CD14-positive monocyte (primary cell): ENCODE measurements around the gene CCNDBP1. TPM values are rescaled to one million over a fixed set of nuclear protein-coding genes. Genes with fewer than 3 reads are reported as not detected.

ENCODE experiments used
- DNase-seq, 3 donors: peaks; one replicate each; pipeline ENCODE4 v3.0.0-alpha.2; 2011 to 2022
- H2AFZ ChIP-seq: 2 replicates; pipeline ENCODE4 v1.6.0; 2012; ENCODE audit warnings: mild to moderate bottlenecking, low read depth, low read length, inconsistent platforms; ENCODE audit not compliant: insufficient read depth, poor library complexity, severe bottlenecking
- H3K27ac ChIP-seq, 2 donors: 1 replicate in 1 of 2; 2 replicates in 1 of 2; pipeline ENCODE4 v1.5.1; 2012 to 2013; ENCODE audit warnings: low read length in 2 of 2, control low read depth in 1 of 2, inconsistent platforms in 1 of 2, low read depth in 1 of 2, mild to moderate bottlenecking in 1 of 2
- H3K27me3 ChIP-seq, 2 donors: one replicate each; pipeline versions ENCODE4 v1.6.0 to v1.6.1; 2011 to 2013; ENCODE audit warnings: low read length in 2 of 2; ENCODE audit not compliant: control insufficient read depth in 2 of 2, insufficient read depth in 2 of 2
- H3K36me3 ChIP-seq, 2 donors: replicated peaks in 1 of 2; 1 replicate in 1 of 2; 2 replicates in 1 of 2; pipeline versions ENCODE4 v1.5.1 to v1.6.1; 2012 to 2013; ENCODE audit warnings: low read length in 2 of 2, control low read depth in 1 of 2, inconsistent platforms in 1 of 2, mild to moderate bottlenecking in 1 of 2; ENCODE audit not compliant: insufficient read depth in 2 of 2, control insufficient read depth in 1 of 2
- H3K4me1 ChIP-seq, 2 donors: 1 replicate in 1 of 2; 2 replicates in 1 of 2; pipeline versions ENCODE4 v1.5.1 to v1.6.1; 2012 to 2013; ENCODE audit warnings: low read length in 2 of 2, control low read depth in 1 of 2, inconsistent platforms in 1 of 2, mild to moderate bottlenecking in 1 of 2, moderate library complexity in 1 of 2; ENCODE audit not compliant: insufficient read depth in 2 of 2, control insufficient read depth in 1 of 2
- H3K4me2 ChIP-seq: replicated peaks from 2 replicates; pipeline ENCODE3; 2012; ENCODE audit warnings: low read length, moderate library complexity, mild to moderate bottlenecking; ENCODE audit not compliant: poor library complexity, severe bottlenecking; ENCODE audit errors: extremely low read depth
- H3K4me3 ChIP-seq, 3 experiments: fragments of 200-600 bp in 1 of 3; sonication (generic) in 1 of 3; replicated peaks in 1 of 3; 1 replicate in 2 of 3; 2 replicates in 1 of 3; pipeline ENCODE4 v1.5.1; 2011 to 2013; ENCODE audit warnings: low read length in 3 of 3, mild to moderate bottlenecking in 3 of 3, control low read depth in 2 of 3, low read depth in 2 of 3, inconsistent platforms in 1 of 3, moderate library complexity in 1 of 3
- H3K79me2 ChIP-seq: 2 replicates; pipeline ENCODE4 v1.6.0; 2012; ENCODE audit warnings: mild to moderate bottlenecking, control low read depth, inconsistent platforms, low read length, moderate library complexity; ENCODE audit not compliant: insufficient read depth
- H3K9ac ChIP-seq: 2 replicates; pipeline ENCODE4 v1.6.0; 2017; ENCODE audit warnings: low read length, mild to moderate bottlenecking; ENCODE audit not compliant: insufficient read depth, poor library complexity, severe bottlenecking
- H3K9me3 ChIP-seq, 2 donors: replicated peaks in 1 of 2; 1 replicate in 1 of 2; 2 replicates in 1 of 2; pipeline versions ENCODE4 v1.5.1 to v1.6.1; 2012 to 2013; ENCODE audit warnings: low read length in 2 of 2, control low read depth in 1 of 2; ENCODE audit not compliant: control insufficient read depth in 1 of 2, insufficient read depth in 1 of 2
- H4K20me1 ChIP-seq: 2 replicates; pipeline ENCODE4 v1.6.0; 2012; ENCODE audit warnings: mild to moderate bottlenecking, low read length, control low read depth, moderate library complexity; ENCODE audit not compliant: insufficient read depth
- H3K27ac Mint-ChIP-seq, 7 donors: one replicate each; pipeline ENCODE4 v1.8.0; 2020; ENCODE audit warnings: mild to moderate bottlenecking in 7 of 7, mixed read lengths in 7 of 7, moderate library complexity in 6 of 7, inconsistent platforms in 2 of 7
- H3K27me3 Mint-ChIP-seq, 3 donors: one replicate each; pipeline ENCODE4 v1.8.0; 2021 to 2022; ENCODE audit warnings: low read depth in 3 of 3, mild to moderate bottlenecking in 3 of 3, mixed read lengths in 3 of 3, moderate library complexity in 3 of 3, inconsistent platforms in 1 of 3
- H3K36me3 Mint-ChIP-seq, 2 donors: one replicate each; pipeline ENCODE4 v1.8.0; 2020; ENCODE audit warnings: mixed read lengths in 2 of 2, inconsistent platforms in 1 of 2, mild to moderate bottlenecking in 1 of 2
- H3K4me1 Mint-ChIP-seq: one replicate; pipeline ENCODE4 v1.8.0; 2020; ENCODE audit warnings: mild to moderate bottlenecking, mixed read lengths
- H3K4me3 Mint-ChIP-seq, 2 donors: one replicate each; pipeline ENCODE4 v1.8.0; 2020; ENCODE audit warnings: mild to moderate bottlenecking in 2 of 2, mixed read lengths in 2 of 2, moderate library complexity in 1 of 2
- H3K9me3 Mint-ChIP-seq, 7 donors: one replicate each; pipeline ENCODE4 v1.8.0; 2020 to 2022; ENCODE audit warnings: mixed read lengths in 7 of 7, mild to moderate bottlenecking in 6 of 7, moderate library complexity in 6 of 7, inconsistent platforms in 2 of 7
- WGBS: methylation state at CpG from one replicate; pipeline ENCODE4 v1.1.5; 2013; ENCODE audit warnings: missing lambda C conversion rate; ENCODE audit not compliant: insufficient coverage; 5-methylcytosine and 5-hydroxymethylcytosine counted together
- intact Hi-C, 2 donors: fragments of 100-400 bp; cut with micrococcal nuclease; formaldehyde crosslinking; loops; one replicate each; pipeline versions ENCODE4 v1.15.0 to v1.15.1; 2023
- polyA plus RNA-seq, 3 donors: library from polyadenylated mRNA; depleted of rRNA in 1 of 3; unstranded in 2 of 3; stranded (reverse) in 1 of 3; fragments of 300-500 nt in 2 of 3; fragments of >200 nt in 1 of 3; fragmentation: Illumina TruSeq in 2 of 3; gene quantifications; 1 replicate in 2 of 3; 2 replicates in 1 of 3; pipeline ENCODE4 v1.2.3, GENCODE V29; 2012 to 2021
- TF ChIP-seq, protein P1 (sequence below): fragments of 200-600 bp; IDR thresholded peaks from one replicate; pipeline ENCODE4 v1.8.0; 2022; ENCODE audit warnings: antibody characterized with exemption, mild to moderate bottlenecking

The CCNDBP1 gene
- polyA plus RNA-seq, 3 donors, result 79.2 to 205 (median 196) TPM

DNA sequence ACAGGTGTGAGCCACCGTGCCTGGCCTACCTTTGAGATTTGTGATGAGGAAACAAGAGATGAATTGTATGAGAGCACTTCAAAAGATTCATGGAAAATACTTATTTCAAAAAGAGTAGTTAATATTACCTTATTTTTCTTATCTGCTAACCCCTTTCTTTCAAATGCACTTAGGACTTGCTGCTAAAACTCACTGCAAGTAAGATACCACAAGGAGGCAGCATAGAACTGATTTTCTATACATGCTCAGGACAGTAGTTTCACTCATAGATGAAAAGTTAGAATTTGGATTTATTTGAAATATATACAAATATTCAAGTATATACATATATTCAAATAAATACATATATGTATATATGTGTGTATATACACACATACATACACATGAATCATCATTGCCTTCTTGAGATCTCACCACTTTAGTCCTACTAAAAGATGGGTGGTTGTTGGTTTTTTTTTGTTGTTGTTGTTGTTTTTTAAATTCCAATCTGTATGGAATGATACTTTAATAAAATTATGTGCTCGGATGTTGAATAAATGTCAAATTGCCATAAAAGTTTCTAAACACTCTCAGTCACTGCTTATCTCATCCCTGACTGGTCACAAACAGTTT lies 2.4 kb downstream of the CCNDBP1 start:
- H3K27me3 ChIP-seq, result no peaks in the 10 kb centered on the region
- peaks cover 33% of the 10 kb centered on the region for H3K79me2 ChIP-seq
- no peak overlapping the region for H3K27ac ChIP-seq
- no peak overlapping the region for H3K4me2 ChIP-seq
- peaks cover 44 to 54% of the 10 kb centered on the region in 2 donors for H3K36me3 Mint-ChIP-seq
- peaks cover 8 to 19% of the 10 kb centered on the region in 2 donors for H3K4me1 ChIP-seq
- no peaks in the 10 kb centered on the region for H3K9me3 ChIP-seq
- TF ChIP-seq, protein P1, sequence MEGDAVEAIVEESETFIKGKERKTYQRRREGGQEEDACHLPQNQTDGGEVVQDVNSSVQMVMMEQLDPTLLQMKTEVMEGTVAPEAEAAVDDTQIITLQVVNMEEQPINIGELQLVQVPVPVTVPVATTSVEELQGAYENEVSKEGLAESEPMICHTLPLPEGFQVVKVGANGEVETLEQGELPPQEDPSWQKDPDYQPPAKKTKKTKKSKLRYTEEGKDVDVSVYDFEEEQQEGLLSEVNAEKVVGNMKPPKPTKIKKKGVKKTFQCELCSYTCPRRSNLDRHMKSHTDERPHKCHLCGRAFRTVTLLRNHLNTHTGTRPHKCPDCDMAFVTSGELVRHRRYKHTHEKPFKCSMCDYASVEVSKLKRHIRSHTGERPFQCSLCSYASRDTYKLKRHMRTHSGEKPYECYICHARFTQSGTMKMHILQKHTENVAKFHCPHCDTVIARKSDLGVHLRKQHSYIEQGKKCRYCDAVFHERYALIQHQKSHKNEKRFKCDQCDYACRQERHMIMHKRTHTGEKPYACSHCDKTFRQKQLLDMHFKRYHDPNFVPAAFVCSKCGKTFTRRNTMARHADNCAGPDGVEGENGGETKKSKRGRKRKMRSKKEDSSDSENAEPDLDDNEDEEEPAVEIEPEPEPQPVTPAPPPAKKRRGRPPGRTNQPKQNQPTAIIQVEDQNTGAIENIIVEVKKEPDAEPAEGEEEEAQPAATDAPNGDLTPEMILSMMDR, result peak; percentile 64
- WGBS, result no CpG with 5 or more reads among the region's 2 CpGs
- H3K27ac Mint-ChIP-seq, result peak overlapping the region in 2 of 7 donors; percentile 36 to 74
- H3K4me3 ChIP-seq, result peak overlapping the region in 1 of 3 experiments; percentile 98
- no peak overlapping the region for H2AFZ ChIP-seq
- H3K4me3 Mint-ChIP-seq, result no peak overlapping the region
- peaks cover 20% of the 10 kb centered on the region for H3K4me1 Mint-ChIP-seq
- no peaks in the 10 kb centered on the region for H3K27me3 Mint-ChIP-seq
- no peaks in the 10 kb centered on the region for H3K9me3 Mint-ChIP-seq
- intact Hi-C loops, result loop anchor here in 1 of 2 donors (5.0 kb wide), 1 partner anchor 80 kb away; the partner anchor contains the start of gene UBR1
- H3K9ac ChIP-seq, result no peak overlapping the region
- H3K36me3 ChIP-seq, result peaks cover 43 to 67% of the 10 kb centered on the region in 2 donors
- peak; percentile 17 to 32 (median 23) for DNase-seq
- peaks cover 27% of the 10 kb centered on the region for H4K20me1 ChIP-seq

DNA sequence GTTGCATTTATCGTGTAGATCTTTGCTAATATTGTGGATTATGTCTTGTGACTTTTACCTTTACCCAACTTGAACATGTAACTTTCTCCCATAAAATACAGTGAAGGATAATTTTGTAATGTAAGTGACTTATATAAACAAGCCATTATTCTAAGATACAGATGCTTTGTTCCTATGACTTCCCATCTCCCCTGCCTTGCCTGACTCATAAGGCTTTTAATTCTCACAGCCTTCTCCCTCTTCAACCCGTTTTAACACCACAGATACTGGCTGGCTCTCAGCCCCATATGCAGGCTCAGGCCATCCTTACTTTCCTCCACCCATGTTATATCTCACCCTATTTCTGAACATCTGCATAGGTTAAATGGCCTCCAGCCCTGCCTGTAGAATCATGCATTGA lies 4.1 kb downstream of the CCNDBP1 start:
- H3K79me2 ChIP-seq, result peaks cover 33% of the 10 kb centered on the region
- no peaks in the 10 kb centered on the region for H3K27me3 Mint-ChIP-seq
- peaks cover 46 to 59% of the 10 kb centered on the region in 2 donors for H3K36me3 Mint-ChIP-seq
- H3K27ac Mint-ChIP-seq, result peak overlapping the region in 1 of 7 donors; percentile 20
- H3K4me3 ChIP-seq, result no peak overlapping the region
- no peak overlapping the region for H3K9ac ChIP-seq
- peaks cover 20% of the 10 kb centered on the region for H3K4me1 Mint-ChIP-seq
- peaks cover 27% of the 10 kb centered on the region for H4K20me1 ChIP-seq
- 100% methylated on average over 1 of the region's 2 CpGs for WGBS
- H3K36me3 ChIP-seq, result peaks cover 57 to 66% of the 10 kb centered on the region in 2 donors
- H3K9me3 ChIP-seq, result no peaks in the 10 kb centered on the region
- H3K4me2 ChIP-seq, result no peak overlapping the region
- DNase-seq, result no peak
- TF ChIP-seq, protein P1, result no peak
- no peak overlapping the region for H3K27ac ChIP-seq
- no peak overlapping the region for H3K4me3 Mint-ChIP-seq
- peaks cover 8 to 19% of the 10 kb centered on the region in 2 donors for H3K4me1 ChIP-seq
- no peaks in the 10 kb centered on the region for H3K9me3 Mint-ChIP-seq
- intact Hi-C loops, result loop anchor here in 1 of 2 donors (5.0 kb wide), 1 partner anchor 82 kb away; the partner anchor contains the start of gene UBR1
- no peak overlapping the region for H2AFZ ChIP-seq
- H3K27me3 ChIP-seq, result no peaks in the 10 kb centered on the region
